Right atrium auricular region (tissue), 2 donors: ENCODE measurements around the gene GLYR1. TPM values are rescaled to one million over a fixed set of nuclear protein-coding genes. Genes with fewer than 3 reads are reported as not detected.

Experiments used
- DNase-seq: peaks from one replicate; pipeline ENCODE4 v3.0.0-alpha.2; 2019; ENCODE audit warnings: low spot score
- H3K27ac ChIP-seq, 2 donors: fragments of 200-600 bp; sonication (generic); 1 replicate in 1 of 2; 2 replicates in 1 of 2; pipeline ENCODE4 v1.5.1; 2016 to 2019
- H3K27me3 ChIP-seq, 2 donors: fragments of 200-600 bp; sonication (generic); one replicate each; pipeline versions ENCODE4 v1.5.1 to v1.6.0; 2017 to 2019
- H3K36me3 ChIP-seq: fragments of 200-600 bp; sonication (generic); one replicate; pipeline ENCODE4 v1.5.1; 2016
- H3K4me1 ChIP-seq, 2 donors: fragments of 200-600 bp; sonication (generic); one replicate each; pipeline versions ENCODE4 v1.5.1 to v1.6.0; 2017 to 2019
- H3K4me3 ChIP-seq, 2 donors: fragments of 200-600 bp; sonication (generic); 1 replicate in 1 of 2; 2 replicates in 1 of 2; pipeline ENCODE4 v1.5.1; 2017 to 2019; ENCODE audit warnings: mild to moderate bottlenecking in 1 of 2, moderate library complexity in 1 of 2
- H3K9me3 ChIP-seq, 2 donors: fragments of 200-600 bp; sonication (generic); one replicate each; pipeline ENCODE4 v1.5.1; 2019
- total RNA-seq, 2 donors: library from RNA; depleted of rRNA; stranded (reverse); fragments of >200 nt; gene quantifications; one replicate each; pipeline ENCODE4 v1.1.0, GENCODE V29; 2016
- TF ChIP-seq, protein P1 (sequence below), 2 donors: fragments of 200-600 bp; sonication (generic); IDR thresholded peaks; one replicate each; pipeline ENCODE4 v1.5.1; 2019; ENCODE audit warnings: antibody characterized with exemption in 2 of 2

The GLYR1 gene
- total RNA-seq, 2 donors from 2014 or later, result 37.4 to 39.4 TPM

GRCh38 chr16:4846503-4846900 lies 586 bp downstream of the GLYR1 start:
- Histone ChIP-seq H3K4me1 (peaks cover 0 to 49% of the 10 kb centered on the region in 2 donors), H3K9me3 (no peaks in the 10 kb centered on the region), H3K36me3 (peaks cover 37% of the 10 kb centered on the region), H3K27me3 (no peaks in the 10 kb centered on the region), H3K4me3 (peak overlapping the region; percentile 70 to 99), H3K27ac (peak overlapping the region; percentile 97 to 99)
- TF ChIP-seq, protein P1, sequence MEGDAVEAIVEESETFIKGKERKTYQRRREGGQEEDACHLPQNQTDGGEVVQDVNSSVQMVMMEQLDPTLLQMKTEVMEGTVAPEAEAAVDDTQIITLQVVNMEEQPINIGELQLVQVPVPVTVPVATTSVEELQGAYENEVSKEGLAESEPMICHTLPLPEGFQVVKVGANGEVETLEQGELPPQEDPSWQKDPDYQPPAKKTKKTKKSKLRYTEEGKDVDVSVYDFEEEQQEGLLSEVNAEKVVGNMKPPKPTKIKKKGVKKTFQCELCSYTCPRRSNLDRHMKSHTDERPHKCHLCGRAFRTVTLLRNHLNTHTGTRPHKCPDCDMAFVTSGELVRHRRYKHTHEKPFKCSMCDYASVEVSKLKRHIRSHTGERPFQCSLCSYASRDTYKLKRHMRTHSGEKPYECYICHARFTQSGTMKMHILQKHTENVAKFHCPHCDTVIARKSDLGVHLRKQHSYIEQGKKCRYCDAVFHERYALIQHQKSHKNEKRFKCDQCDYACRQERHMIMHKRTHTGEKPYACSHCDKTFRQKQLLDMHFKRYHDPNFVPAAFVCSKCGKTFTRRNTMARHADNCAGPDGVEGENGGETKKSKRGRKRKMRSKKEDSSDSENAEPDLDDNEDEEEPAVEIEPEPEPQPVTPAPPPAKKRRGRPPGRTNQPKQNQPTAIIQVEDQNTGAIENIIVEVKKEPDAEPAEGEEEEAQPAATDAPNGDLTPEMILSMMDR (IDR thresholded peaks at IDR 0.05), result no peak
- DNase-seq, result peak; percentile 64

GRCh38 chr16:4840984-4841383 lies 6.1 kb downstream of the GLYR1 start:
- Histone ChIP-seq H3K36me3 (peaks cover 75% of the 10 kb centered on the region), H3K27ac (no peak overlapping the region), H3K9me3 (no peaks in the 10 kb centered on the region), H3K4me1 (peaks cover 0 to 21% of the 10 kb centered on the region in 2 donors), H3K27me3 (no peaks in the 10 kb centered on the region), H3K4me3 (no peak overlapping the region)
- no peak for DNase-seq
- TF ChIP-seq, protein P1 (IDR thresholded peaks at IDR 0.05), result no peak

- no peaks in the 10 kb centered on the region for H3K9me3 ChIP-seq
- TF ChIP-seq, protein P1 (IDR thresholded peaks at IDR 0.05), result no peak
- peaks cover 76% of the 10 kb centered on the region for H3K36me3 ChIP-seq
- no peak for DNase-seq
- no peak overlapping the region for H3K4me3 ChIP-seq
- H3K27me3 ChIP-seq, result no peaks in the 10 kb centered on the region
- H3K4me1 ChIP-seq, result peaks cover 0 to 11% of the 10 kb centered on the region in 2 donors
- H3K27ac ChIP-seq, result no peak overlapping the region
Observed at GRCh38 chr16:4839942-4840341, 7.1 kb downstream of the GLYR1 start.

DNA sequence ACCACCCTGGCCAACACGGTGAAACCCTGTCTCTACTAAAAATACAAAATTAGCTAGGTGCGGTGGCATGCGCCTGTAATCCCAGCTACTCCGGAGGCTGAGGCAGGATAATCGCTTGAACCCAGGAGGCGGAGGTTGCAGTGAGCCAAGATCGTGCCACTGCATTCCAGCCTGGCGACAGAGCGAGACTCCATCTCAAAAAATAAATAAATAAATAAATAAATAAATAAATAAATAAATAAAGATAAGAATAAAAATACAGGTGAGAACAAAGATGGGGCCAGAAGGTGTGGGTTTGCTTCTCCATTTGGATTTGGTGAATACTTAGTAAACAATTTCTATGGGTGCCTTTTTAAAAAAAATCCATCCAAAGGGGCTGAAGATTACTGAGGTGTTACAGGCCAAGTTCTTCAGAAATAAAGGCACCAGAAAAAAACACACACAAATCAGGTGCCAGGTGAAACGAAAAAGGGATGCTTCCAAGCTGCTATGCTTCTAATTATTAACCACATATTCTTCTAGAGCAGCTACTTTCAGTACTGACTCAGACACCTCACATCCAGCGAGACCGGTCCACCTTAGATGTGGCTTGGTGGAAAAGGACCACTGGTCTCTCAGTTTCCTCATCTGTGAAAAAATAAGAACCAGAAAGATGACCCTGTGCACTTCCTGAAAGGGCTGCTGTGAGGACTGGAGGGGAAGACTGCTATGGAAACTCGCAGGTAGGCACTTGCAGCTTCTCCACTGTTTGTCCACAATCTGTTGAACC lies 9.2 kb downstream of the GLYR1 start:
- Histone ChIP-seq H3K4me3 (no peak overlapping the region), H3K27me3 (no peaks in the 10 kb centered on the region), H3K27ac (peak overlapping the region; percentile 45 to 62), H3K4me1 (peaks cover 0 to 9% of the 10 kb centered on the region in 2 donors), H3K9me3 (no peaks in the 10 kb centered on the region), H3K36me3 (peaks cover 57% of the 10 kb centered on the region)
- no peak for DNase-seq
- TF ChIP-seq, protein P1 (IDR thresholded peaks at IDR 0.05), result no peak

- no peak overlapping the region for H3K4me3 ChIP-seq
- peaks cover 0 to 9% of the 10 kb centered on the region in 2 donors for H3K4me1 ChIP-seq
- no peaks in the 10 kb centered on the region for H3K9me3 ChIP-seq
- H3K27me3 ChIP-seq, result no peaks in the 10 kb centered on the region
- H3K27ac ChIP-seq, result peak overlapping the region; percentile 45 to 62
- no peak for DNase-seq
- TF ChIP-seq, protein P1 (IDR thresholded peaks at IDR 0.05), result no peak
- peaks cover 57% of the 10 kb centered on the region for H3K36me3 ChIP-seq
Observed at GRCh38 chr16:4836727-4837126, 10.4 kb downstream of the GLYR1 start.
